ENCODE measurements around the gene LRCH1.

Gene LRCH1

GRCh38 chr13:46617885-46618284 lies 64.9 kb downstream of the LRCH1 start:
- no peak for DNase-seq

- DNase-seq = no peak
These were observed 65.8 kb downstream of the LRCH1 start for GRCh38 chr13:46618694-46619254.

- DNase-seq = no peak
These were observed 67.1 kb downstream of the LRCH1 start for GRCh38 chr13:46620029-46620428.

- no peak for DNase-seq
These were observed 67.5 kb downstream of the LRCH1 start for GRCh38 chr13:46620471-46620870.

- no peak for DNase-seq
These were observed 68.2 kb downstream of the LRCH1 start for GRCh38 chr13:46621133-46621532.

- DNase-seq = no peak
These were observed 69.0 kb downstream of the LRCH1 start for GRCh38 chr13:46621792-46622629.

GRCh38 chr13:46622630-46623256 lies 69.8 kb downstream of the LRCH1 start:
- DNase-seq = no peak

GRCh38 chr13:46624353-46624752 lies 71.4 kb downstream of the LRCH1 start:
- no peak for DNase-seq

- DNase-seq = no peak
These were observed 71.9 kb downstream of the LRCH1 start for GRCh38 chr13:46624821-46625220.

GRCh38 chr13:46627462-46627861 lies 74.5 kb downstream of the LRCH1 start:
- DNase-seq = no peak

- no peak for DNase-seq
These were observed 75.8 kb downstream of the LRCH1 start for GRCh38 chr13:46628622-46629365.

- DNase-seq = no peak
These were observed 76.9 kb downstream of the LRCH1 start for GRCh38 chr13:46629811-46630413.

GRCh38 chr13:46630431-46631178 lies 77.6 kb downstream of the LRCH1 start:
- no peak for DNase-seq

GRCh38 chr13:46631179-46631542 lies 78.2 kb downstream of the LRCH1 start:
- no peak for DNase-seq

- no peak for DNase-seq
These were observed 79.2 kb downstream of the LRCH1 start for GRCh38 chr13:46632176-46632575.

GRCh38 chr13:46633416-46633815 lies 80.4 kb downstream of the LRCH1 start:
- DNase-seq = no peak

- no peak for DNase-seq
These were observed 83.5 kb downstream of the LRCH1 start for GRCh38 chr13:46636451-46636850.

- no peak for DNase-seq
These were observed 84.2 kb downstream of the LRCH1 start for GRCh38 chr13:46637213-46637612.

GRCh38 chr13:46638262-46638661 lies 85.3 kb downstream of the LRCH1 start:
- DNase-seq = no peak

GRCh38 chr13:46639033-46639981 lies 86.3 kb downstream of the LRCH1 start:
- no peak for DNase-seq

- no peak for DNase-seq
These were observed 87.9 kb downstream of the LRCH1 start for GRCh38 chr13:46640843-46641242.

Data from stimulated activated CD4-positive, alpha-beta T cell treated with anti-CD3 and anti-CD28 coated beads, Interleukin-4, amount 100 ng/mL, for 4 hours (primary cell).